ENCODE measurements around the gene CDH4.

Gene CDH4

GRCh38 chr20:61915101-61915500, 663.0 kb downstream of the CDH4 start:
- TF ChIP-seq POLR2A (IDR thresholded peaks at IDR 0.05; ENCODE audit: low read length) (no peak), GATA1 (IDR thresholded peaks at IDR 0.05; ENCODE audit: low read depth, low read length) (no peak)
- no peak for DNase-seq

GRCh38 chr20:61916318-61916891, 664.3 kb downstream of the CDH4 start:
- DNase-seq = no peak
- no peak for TF ChIP-seq GATA1 (IDR thresholded peaks at IDR 0.05; ENCODE audit: low read depth, low read length)
- no peak for TF ChIP-seq POLR2A (IDR thresholded peaks at IDR 0.05; ENCODE audit: low read length)

DNA sequence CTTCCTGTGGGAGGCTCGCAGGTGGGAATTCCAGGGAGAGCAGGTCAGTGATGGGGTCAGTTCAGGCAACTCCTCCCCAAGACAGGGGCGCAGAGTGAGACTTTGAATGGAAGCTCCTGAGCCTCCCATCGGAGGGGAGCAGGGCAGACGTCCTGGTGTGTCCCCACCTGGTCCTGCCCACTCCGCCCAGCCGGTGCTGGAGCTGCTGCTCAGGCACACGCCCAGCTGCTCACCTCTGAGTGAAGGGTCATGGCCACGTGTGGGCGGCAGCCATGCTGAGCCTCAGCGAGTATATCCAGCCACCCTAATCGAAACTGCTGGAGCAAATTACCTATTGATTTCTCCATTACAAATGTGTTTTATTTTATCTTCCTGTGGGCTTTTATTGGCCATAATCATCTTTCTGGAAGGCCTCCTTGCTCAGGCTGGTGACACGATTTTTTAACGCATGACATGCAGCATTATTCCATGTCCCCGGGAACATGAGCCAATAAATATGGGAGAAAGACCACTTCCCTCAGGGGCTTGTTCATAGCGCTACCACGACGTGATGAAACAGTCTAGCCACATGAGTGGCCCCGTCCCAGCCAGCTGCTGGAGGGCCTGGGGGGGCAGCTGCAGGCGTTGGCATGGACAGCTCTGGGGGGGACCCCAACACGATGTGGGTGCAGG, 665.5 kb downstream of the CDH4 start:
- TF ChIP-seq GATA1 (IDR thresholded peaks at IDR 0.05; ENCODE audit: low read depth, low read length) (no peak), POLR2A (IDR thresholded peaks at IDR 0.05; ENCODE audit: low read length) (no peak)

GRCh38 chr20:61918548-61918947, 666.5 kb downstream of the CDH4 start:
- no peak for DNase-seq
- TF ChIP-seq POLR2A (IDR thresholded peaks at IDR 0.05; ENCODE audit: low read length) (no peak), GATA1 (IDR thresholded peaks at IDR 0.05; ENCODE audit: low read depth, low read length) (no peak)

More for the DNA sequence above, 665.5 kb downstream of the CDH4 start:
- no peak for DNase-seq

- TF ChIP-seq GATA1 (IDR thresholded peaks at IDR 0.05; ENCODE audit: low read depth, low read length) (no peak), POLR2A (IDR thresholded peaks at IDR 0.05; ENCODE audit: low read length) (no peak)
These were observed 667.2 kb downstream of the CDH4 start for GRCh38 chr20:61919239-61919638.

DNA sequence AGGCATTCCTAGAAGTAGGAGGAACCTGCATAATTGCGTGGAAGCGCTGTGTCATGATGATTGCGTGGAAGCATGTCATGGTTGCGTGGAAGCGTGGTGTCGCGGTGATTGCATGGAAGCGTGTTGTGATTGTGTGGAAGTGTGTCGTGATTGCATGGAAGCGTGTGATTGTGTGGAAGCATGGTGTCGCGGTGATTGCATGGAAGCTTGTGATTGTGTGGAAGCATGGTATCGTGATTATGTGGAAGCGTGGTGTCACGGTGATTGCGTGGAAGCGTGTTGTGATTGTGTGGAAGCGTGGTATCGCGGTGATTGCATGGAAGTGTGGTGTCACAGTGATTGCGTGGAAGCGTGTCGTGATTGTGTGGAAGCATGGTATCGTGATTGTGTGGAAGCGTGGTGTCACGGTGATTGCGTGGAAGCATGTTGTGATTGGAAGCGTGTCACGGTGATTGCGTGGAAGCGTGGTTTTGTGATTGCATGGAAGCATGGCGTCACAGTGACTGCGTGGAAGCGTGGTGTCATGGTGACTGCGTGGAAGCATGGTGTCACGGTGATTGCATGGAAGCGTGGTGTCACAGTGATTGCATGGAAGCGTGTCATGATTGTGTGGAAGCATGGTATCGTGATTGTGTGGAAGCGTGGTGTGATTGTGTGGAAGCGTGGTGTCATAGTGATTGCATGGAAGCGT, 667.8 kb downstream of the CDH4 start:
- no peak for TF ChIP-seq POLR2A (IDR thresholded peaks at IDR 0.05; ENCODE audit: low read length)
- no peak for TF ChIP-seq GATA1 (IDR thresholded peaks at IDR 0.05; ENCODE audit: low read depth, low read length)
- peak in 1 of 2 experiments; percentile 27 for DNase-seq

More at GRCh38 chr20:61919239-61919638, 667.2 kb downstream of the CDH4 start:
- no peak for DNase-seq

DNA sequence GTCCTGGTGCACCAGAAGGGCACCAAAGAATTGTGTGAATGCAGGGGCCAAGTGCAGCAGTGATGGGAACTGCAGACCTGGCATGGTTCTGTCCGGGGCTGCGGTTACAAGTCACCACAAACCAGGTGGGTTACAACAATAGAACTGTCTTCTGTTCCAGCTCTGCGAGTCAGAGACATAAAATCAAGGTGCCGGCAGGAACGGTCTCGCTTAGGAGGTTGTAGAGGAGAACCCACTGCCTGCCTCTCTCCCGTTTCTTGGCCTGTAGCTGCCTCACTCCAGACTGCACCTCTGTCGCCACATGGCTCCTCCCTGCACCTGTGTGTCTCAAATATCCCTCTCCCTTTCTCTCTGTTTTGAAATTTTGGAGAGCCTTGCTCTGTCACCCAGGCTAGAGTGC, 670.4 kb downstream of the CDH4 start:
- DNase-seq = no peak
- TF ChIP-seq GATA1 (IDR thresholded peaks at IDR 0.05; ENCODE audit: low read depth, low read length) = no peak
- no peak for TF ChIP-seq POLR2A (IDR thresholded peaks at IDR 0.05; ENCODE audit: low read length)

DNA sequence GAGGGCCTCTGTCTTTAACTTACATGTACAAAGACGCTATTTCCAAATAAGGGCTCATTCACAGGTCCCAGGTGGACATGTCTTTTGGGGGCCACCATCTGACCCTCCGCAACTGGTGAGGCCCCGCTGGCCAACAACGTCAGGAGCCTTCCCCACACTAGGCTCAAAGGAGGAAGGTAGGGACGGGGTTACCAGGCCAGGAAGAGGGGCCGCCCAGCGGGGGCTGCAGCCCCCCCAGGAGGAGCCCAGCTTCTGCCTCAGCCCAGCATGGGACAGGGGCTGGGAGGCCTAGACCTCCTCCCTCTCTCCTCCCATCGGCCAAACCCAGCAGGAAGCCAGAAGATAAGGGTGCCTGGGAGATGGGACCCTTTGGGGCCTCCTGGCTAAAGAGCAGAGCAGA, 670.9 kb downstream of the CDH4 start:
- DNase-seq = no peak
- TF ChIP-seq GATA1 (IDR thresholded peaks at IDR 0.05; ENCODE audit: low read depth, low read length) = no peak
- no peak for TF ChIP-seq POLR2A (IDR thresholded peaks at IDR 0.05; ENCODE audit: low read length)

DNA sequence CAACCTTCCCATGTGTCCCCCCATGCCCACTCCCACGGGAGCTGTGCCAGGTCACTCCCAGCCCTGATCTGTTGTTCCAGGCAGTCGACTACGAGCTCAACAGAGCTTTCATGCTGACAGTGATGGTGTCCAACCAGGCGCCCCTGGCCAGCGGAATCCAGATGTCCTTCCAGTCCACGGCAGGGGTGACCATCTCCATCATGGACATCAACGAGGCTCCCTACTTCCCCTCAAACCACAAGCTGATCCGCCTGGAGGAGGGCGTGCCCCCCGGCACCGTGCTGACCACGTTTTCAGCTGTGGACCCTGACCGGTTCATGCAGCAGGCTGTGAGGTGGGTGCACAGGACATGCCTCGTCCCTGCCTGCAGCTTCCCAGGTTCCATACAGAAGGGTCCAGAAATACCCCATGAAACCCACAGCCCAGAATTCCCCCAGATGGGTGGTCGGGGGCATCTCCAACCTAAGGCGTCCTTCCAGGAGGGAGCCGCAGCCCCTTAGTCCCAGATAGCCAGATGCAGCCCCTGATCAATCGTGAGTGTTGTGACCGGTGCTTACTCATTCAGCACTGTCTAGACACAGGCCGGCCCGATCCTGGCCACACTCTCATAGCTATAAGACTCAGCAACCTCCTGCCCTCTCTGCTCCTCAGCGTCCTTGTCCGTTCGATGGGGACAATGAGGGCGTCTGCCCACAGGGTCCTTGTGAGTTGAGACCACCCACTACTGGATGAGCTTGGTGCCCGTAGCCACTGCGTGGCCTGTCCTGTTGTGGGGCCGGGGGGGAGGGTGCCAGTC, 671.5 kb downstream of the CDH4 start:
- DNase-seq = no peak
- TF ChIP-seq GATA1 (IDR thresholded peaks at IDR 0.05; ENCODE audit: low read depth, low read length) = no peak
- no peak for TF ChIP-seq POLR2A (IDR thresholded peaks at IDR 0.05; ENCODE audit: low read length)

- no peak for TF ChIP-seq POLR2A (IDR thresholded peaks at IDR 0.05; ENCODE audit: low read length)
- TF ChIP-seq GATA1 (IDR thresholded peaks at IDR 0.05; ENCODE audit: low read depth, low read length) = no peak
- DNase-seq = no peak
These were observed 672.3 kb downstream of the CDH4 start for GRCh38 chr20:61924211-61924857.

DNA sequence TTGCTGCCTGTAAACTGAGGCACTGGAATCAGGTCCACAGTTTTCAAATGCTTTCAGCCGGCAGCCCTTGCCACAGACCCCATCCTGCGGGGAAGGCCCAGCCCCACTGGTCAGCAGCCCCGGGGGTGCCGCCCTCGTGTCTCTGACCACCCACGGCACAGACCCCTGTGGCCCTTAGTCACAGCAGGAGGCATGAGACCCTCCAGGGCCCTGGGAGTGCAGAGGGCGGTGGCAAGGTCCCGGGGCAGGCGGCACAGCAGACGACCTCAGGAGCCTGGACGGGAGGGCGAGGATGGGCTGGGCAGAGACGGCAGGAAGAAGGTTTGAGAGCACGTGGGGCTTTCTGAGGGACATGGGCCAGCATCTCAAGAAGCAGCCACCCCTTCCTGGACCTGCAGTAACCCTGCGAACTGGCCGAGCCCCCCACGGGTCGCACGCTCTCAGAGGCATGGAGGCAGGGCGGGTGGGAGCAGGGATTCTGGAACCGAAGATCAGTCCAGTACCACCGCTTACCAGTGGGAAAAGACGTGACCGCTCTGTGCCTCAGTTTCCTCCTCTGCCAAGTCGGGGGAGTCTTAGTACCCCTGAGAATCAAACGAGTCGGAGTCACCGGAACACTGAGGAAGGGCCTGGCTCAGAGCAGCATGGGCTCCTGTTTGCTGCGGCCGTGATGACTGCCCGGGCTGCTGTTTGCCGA, 672.9 kb downstream of the CDH4 start:
- no peak for DNase-seq
- TF ChIP-seq GATA1 (IDR thresholded peaks at IDR 0.05; ENCODE audit: low read depth, low read length) (no peak), POLR2A (IDR thresholded peaks at IDR 0.05; ENCODE audit: low read length) (no peak)

DNA sequence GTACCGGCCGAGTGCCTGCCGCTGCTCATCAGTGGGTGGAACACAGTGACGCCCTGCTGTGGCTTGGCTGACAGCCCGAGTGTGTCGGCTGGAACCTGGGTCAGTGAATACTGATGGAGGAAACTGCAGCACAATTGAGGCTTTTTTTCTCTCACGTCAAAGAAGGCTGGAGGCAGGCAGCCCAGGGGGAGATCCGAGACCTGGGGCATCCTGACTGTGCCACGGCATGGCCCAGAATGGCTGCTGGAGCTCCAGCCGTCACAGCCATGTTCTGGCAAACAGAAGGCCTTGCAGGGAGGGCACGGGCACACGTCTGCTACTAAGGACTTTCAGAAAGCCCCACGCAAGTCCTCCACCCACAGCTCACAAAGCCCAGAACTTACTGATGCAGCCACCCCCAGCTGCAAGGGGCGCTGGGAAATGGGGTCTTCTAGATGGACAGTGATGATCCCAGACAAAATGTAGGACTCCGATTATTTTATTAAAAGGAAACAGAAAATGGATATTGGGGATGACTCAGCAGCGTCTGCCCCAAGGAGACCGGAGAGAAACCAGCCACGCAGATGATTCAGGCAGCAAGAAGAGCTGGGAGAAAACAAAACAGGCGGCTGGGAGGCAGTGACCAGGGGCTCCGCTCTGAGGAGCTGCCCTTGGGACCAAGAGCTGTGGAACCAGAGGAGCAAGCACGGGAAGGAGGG, 673.6 kb downstream of the CDH4 start:
- no peak for DNase-seq
- TF ChIP-seq POLR2A (IDR thresholded peaks at IDR 0.05; ENCODE audit: low read length) = no peak
- no peak for TF ChIP-seq GATA1 (IDR thresholded peaks at IDR 0.05; ENCODE audit: low read depth, low read length)
